Panc1 (cell line): ENCODE measurements around the gene KDM1A. TPM values are rescaled to one million over a fixed set of nuclear protein-coding genes. Genes with fewer than 3 reads are reported as not detected.

Source experiments
- ATAC-seq: fragments of 200-7000 bp; cut with Tn5 transposase; 2 replicates; pipeline ENCODE4 v1.9.1; 2020; ENCODE audit warnings: mild to moderate bottlenecking, moderate library complexity
- BruUV-seq: library from RNA; stranded (reverse); fragments of 400-500 nt; replicated peaks from 2 replicates; lab custom pipeline; 2021; lab: Mats Ljungman, UMichigan
- CTCF ChIA-PET: fragments of 300-600 bp; sonication (Branson Sonifier 250); formaldehyde crosslinking; loops from one replicate; lab custom pipeline; 2022; ENCODE audit warnings: antibody characterized with exemption; lab: Charles Lee
- POLR2A ChIA-PET: fragments of 300-600 bp; sonication (Branson Sonifier 250); formaldehyde crosslinking; loops from one replicate; lab custom pipeline; 2022; ENCODE audit warnings: antibody characterized with exemption; lab: Charles Lee
- DNase-seq: peaks from one replicate; pipeline ENCODE4 v3.0.0-alpha.2; 2010; ENCODE audit warnings: low read depth, low spot score
- H3K27ac ChIP-seq: 2 replicates; pipeline ENCODE4 v1.5.1; 2011; ENCODE audit warnings: mild to moderate bottlenecking, low read length, inconsistent platforms
- H3K27me3 ChIP-seq: fragments of 200-500 bp; sonication (Bioruptor generic); 2 replicates; pipeline ENCODE4 v1.6.0; 2014; ENCODE audit warnings: low read length, inconsistent platforms; ENCODE audit not compliant: control insufficient read depth, insufficient read depth
- H3K36me3 ChIP-seq: fragments of 200-500 bp; sonication (Bioruptor generic); 2 replicates; pipeline ENCODE4 v1.5.1; 2014; ENCODE audit warnings: inconsistent platforms, mild to moderate bottlenecking, low read length, moderate library complexity; ENCODE audit not compliant: control insufficient read depth, insufficient read depth
- H3K4me1 ChIP-seq: 2 replicates; pipeline ENCODE4 v1.5.1; 2011; ENCODE audit warnings: inconsistent platforms, mild to moderate bottlenecking, low read length, moderate library complexity; ENCODE audit not compliant: control insufficient read depth, insufficient read depth
- H3K4me3 ChIP-seq, 2 experiments: 2 replicates each; pipeline ENCODE4 v1.5.1; 2011 to 2012; ENCODE audit warnings: low read depth in 2 of 2, low read length in 2 of 2, mild to moderate bottlenecking in 2 of 2, inconsistent platforms in 1 of 2, moderate library complexity in 1 of 2
- H3K9me3 ChIP-seq: fragments of 200-500 bp; sonication (Bioruptor generic); 2 replicates; pipeline ENCODE4 v1.5.1; 2014; ENCODE audit warnings: low read depth, mild to moderate bottlenecking, inconsistent platforms, low read length, moderate library complexity; ENCODE audit not compliant: control insufficient read depth, insufficient read depth
- CTCF ChIP-seq: fragments of 450-650 bp; IDR thresholded peaks from 2 replicates; pipeline ENCODE4 v1.5.1; 2017; ENCODE audit warnings: mild to moderate bottlenecking
- POLR2AphosphoS5 ChIP-seq: IDR thresholded peaks from 2 replicates; pipeline ENCODE4 v1.6.1; 2012; ENCODE audit warnings: mild to moderate bottlenecking, low read depth, low read length, moderate library complexity
- REST ChIP-seq, 2 experiments: IDR thresholded peaks; 2 replicates each; pipeline ENCODE4 v1.6.1; 2011 to 2012; ENCODE audit warnings: low read depth in 2 of 2, control low read depth in 1 of 2, low read length in 1 of 2, mild to moderate bottlenecking in 1 of 2, moderate library complexity in 1 of 2; ENCODE audit not compliant: insufficient read depth in 1 of 2
- SIN3A ChIP-seq: IDR thresholded peaks from 2 replicates; pipeline ENCODE4 v1.6.1; 2012; ENCODE audit warnings: low read depth, mild to moderate bottlenecking, low read length, moderate library complexity, borderline replicate concordance; ENCODE audit not compliant: insufficient read depth
- TCF7L2 ChIP-seq: IDR thresholded peaks from 2 replicates; pipeline ENCODE4 v1.6.1; 2011; ENCODE audit warnings: mild to moderate bottlenecking, low read depth, low read length, inconsistent platforms
- in situ Hi-C: cut with HindIII; loops from 2 replicates; pipeline ENCODE4 v1.10.0; 2016; ENCODE audit warnings: low sequenced_read_pairs, low pct_unique_long_range_greater_than_20kb
- intact Hi-C: fragments of 100-400 bp; cut with micrococcal nuclease; formaldehyde crosslinking; loops from one replicate; pipeline ENCODE4 v1.10.0; 2022; ENCODE audit not compliant: unreplicated experiment
- total RNA-seq: library from RNA; stranded (reverse); gene quantifications from one replicate; pipeline ENCODE4 v1.2.1, GENCODE V29; 2021; ENCODE audit not compliant: unreplicated experiment

The KDM1A gene
- total RNA-seq, 1 experiment from 2014 or later: 120 TPM

GRCh38 chr1:23084880-23085279 is 65.6 kb downstream of the KDM1A start:
- no peaks in the 10 kb centered on the region for H3K4me1 ChIP-seq
- no peak overlapping the region for H3K27ac ChIP-seq
- H3K27me3 ChIP-seq: no peaks in the 10 kb centered on the region
- no TSS peak for BruUV-seq
- ChIA-PET POLR2A (no interaction called here), CTCF (interaction anchor here (0.6 kb wide), 1 partner anchor 85 kb away, joined by 6 read pairs; no protein-coding TSS in a partner anchor)
- DNase-seq (no peak), ATAC-seq (0 out of 2 replicates have a peak, but pooled peaks have one; percentile 12)
- intact Hi-C loops (loop anchor here (5.0 kb wide), 1 partner anchor 108 kb away; no protein-coding TSS in a partner anchor), in situ Hi-C loops (loop anchor here (25.0 kb wide), 1 partner anchor 102 kb away; no protein-coding TSS in a partner anchor)
- H3K9me3 ChIP-seq: no peaks in the 10 kb centered on the region
- TF ChIP-seq SIN3A: no peak
- no peak for TF ChIP-seq TCF7L2
- no peak for TF ChIP-seq CTCF
- no peak for TF ChIP-seq REST (IDR thresholded peaks at IDR 0.05; ENCODE audit: insufficient read depth in 1 of 2, low read depth in 2 of 2, low read length in 1 of 2)
- TF ChIP-seq POLR2AphosphoS5: no peak
- H3K36me3 ChIP-seq: peaks cover 15% of the 10 kb centered on the region
- no peak overlapping the region for H3K4me3 ChIP-seq

GRCh38 chr1:23085696-23086095 is 66.4 kb downstream of the KDM1A start:
- H3K9me3 ChIP-seq: no peaks in the 10 kb centered on the region
- in situ Hi-C loops: loop anchor here (25.0 kb wide), 1 partner anchor 102 kb away; no protein-coding TSS in a partner anchor
- H3K4me3 ChIP-seq: no peak overlapping the region
- DNase-seq (no peak), ATAC-seq (no peak)
- no peaks in the 10 kb centered on the region for H3K4me1 ChIP-seq
- no peak overlapping the region for H3K27ac ChIP-seq
- BruUV-seq: no TSS peak
- POLR2A ChIA-PET: interaction anchor here (0.6 kb wide), 1 partner anchor 73 kb away, joined by 12 read pairs; no protein-coding TSS in a partner anchor
- no peak for TF ChIP-seq CTCF
- no peak for TF ChIP-seq REST (IDR thresholded peaks at IDR 0.05; ENCODE audit: insufficient read depth in 1 of 2, low read depth in 2 of 2, low read length in 1 of 2)
- no peak for TF ChIP-seq TCF7L2
- TF ChIP-seq SIN3A: no peak
- no peak for TF ChIP-seq POLR2AphosphoS5
- H3K36me3 ChIP-seq: peaks cover 15% of the 10 kb centered on the region
- CTCF ChIA-PET: interaction anchor here (0.5 kb wide), 1 partner anchor 136 kb away, joined by 4 read pairs; no protein-coding TSS in a partner anchor
- H3K27me3 ChIP-seq: no peaks in the 10 kb centered on the region
- intact Hi-C loops: no loop called here
